K562 (cell line): ENCODE data around the gene PBX4. TPM values are rescaled to one million over a fixed set of nuclear protein-coding genes. Genes with fewer than 3 reads are reported as not detected.

ENCODE experiments used
- ATAC-seq: fragments of 200-7000 bp; cut with Tn5 transposase; 3 replicates; pipeline ENCODE4 v1.9.1; 2020; ENCODE audit warnings: moderate library complexity
- BruUV-seq: library from RNA; stranded (reverse); fragments of 400-500 nt; replicated peaks from 2 replicates; lab custom pipeline; 2021; lab: Mats Ljungman, UMichigan
- CTCF ChIA-PET: fragments of 300-600 bp; formaldehyde crosslinking; extraction: SDS; loops from one replicate; lab custom pipeline; 2021; ENCODE audit warnings: low intra/inter-chr PET ratio; lab: Yijun Ruan, JAX
- POLR2A ChIA-PET: fragments of 300-600, 350-650 bp; sonication (Branson Sonifier 250); formaldehyde crosslinking; extraction: SDS; loops from one replicate; lab custom pipeline; 2021; ENCODE audit warnings: antibody characterized with exemption, inconsistent platforms; lab: Yijun Ruan, JAX
- DNase-seq, 4 experiments: peaks; one replicate each; pipeline versions ENCODE4 v3.0.0 to v3.0.0-alpha.2; 2011 to 2018; ENCODE audit warnings: low spot score in 3 of 4, mixed read lengths in 3 of 4; ENCODE audit errors: extremely low read depth in 1 of 4
- FAIRE-seq: peaks from 2 replicates; lab custom pipeline; 2011; peaks lifted over from hg19 to GRCh38; lab: Jason Lieb, UNC
- H2AFZ ChIP-seq: 2 replicates; pipeline ENCODE4 v1.6.0; 2011; ENCODE audit warnings: low read depth, low read length, control low read depth, inconsistent platforms
- H3K27ac ChIP-seq: fragments of 200-600 bp; 3 replicates; pipeline ENCODE4 v1.8.0; 2011; ENCODE audit warnings: low read depth, mild to moderate bottlenecking, control low read depth, inconsistent platforms, low read length, moderate library complexity, mixed read lengths; ENCODE audit errors: extremely low read depth
- H3K27me3 ChIP-seq, 2 experiments: fragments of 300-600 bp in 1 of 2; 2 replicates in 1 of 2; 3 replicates in 1 of 2; pipeline versions ENCODE4 v1.6.0 to v1.8.0; 2011; ENCODE audit warnings: inconsistent platforms in 2 of 2, low read length in 2 of 2, mild to moderate bottlenecking in 1 of 2, mixed read lengths in 1 of 2, moderate library complexity in 1 of 2; ENCODE audit not compliant: control insufficient read depth in 2 of 2, insufficient read depth in 2 of 2
- H3K36me3 ChIP-seq: fragments of 300-600 bp; 3 replicates; pipeline ENCODE4 v1.8.0; 2011; ENCODE audit warnings: mild to moderate bottlenecking, low read length, inconsistent platforms; ENCODE audit not compliant: control insufficient read depth, insufficient read depth
- H3K4me1 ChIP-seq, 2 experiments: fragments of 200-600 bp in 1 of 2; replicated peaks in 1 of 2; 2 replicates in 1 of 2; 3 replicates in 1 of 2; pipeline versions ENCODE4 v1.5.1 to v1.8.0; 2011; ENCODE audit warnings: inconsistent platforms in 2 of 2, low read length in 2 of 2, mild to moderate bottlenecking in 1 of 2, mixed read lengths in 1 of 2, moderate library complexity in 1 of 2; ENCODE audit not compliant: control insufficient read depth in 2 of 2, insufficient read depth in 2 of 2
- H3K4me2 ChIP-seq: 2 replicates; pipeline ENCODE4 v1.6.1; 2011; ENCODE audit warnings: low read length, control low read depth, inconsistent platforms, mixed read lengths; ENCODE audit not compliant: insufficient read depth
- H3K4me3 ChIP-seq: fragments of 200-600 bp; sonication (generic), shearing (Covaris generic); 2 replicates; pipeline ENCODE4 v1.5.1; 2016; ENCODE audit warnings: control low read depth, inconsistent platforms
- H3K79me2 ChIP-seq: fragments of 200-600 bp; 3 replicates; pipeline ENCODE4 v1.8.0; 2011; ENCODE audit warnings: low read length, inconsistent platforms; ENCODE audit not compliant: control insufficient read depth, insufficient read depth
- H3K9ac ChIP-seq, 2 experiments: 2 replicates each; pipeline versions ENCODE4 v1.6.0 to v1.6.1; 2011; ENCODE audit warnings: low read depth in 2 of 2, low read length in 2 of 2, control low read depth in 1 of 2, inconsistent platforms in 1 of 2, mild to moderate bottlenecking in 1 of 2, mixed read lengths in 1 of 2; ENCODE audit not compliant: insufficient read depth in 1 of 2
- H3K9me1 ChIP-seq: one replicate; pipeline ENCODE4 v1.6.0; 2011; ENCODE audit warnings: inconsistent platforms, mild to moderate bottlenecking, low read length, moderate library complexity; ENCODE audit not compliant: control insufficient read depth, insufficient read depth
- H3K9me3 ChIP-seq: replicated peaks from 2 replicates; pipeline ENCODE4 v1.5.1; 2011; ENCODE audit warnings: low read depth, low read length, inconsistent platforms; ENCODE audit not compliant: control insufficient read depth, insufficient read depth
- H4K20me1 ChIP-seq: replicated peaks from 2 replicates; pipeline ENCODE4 v1.6.1; 2011; ENCODE audit warnings: low read length, inconsistent platforms, mixed read lengths; ENCODE audit not compliant: control insufficient read depth, insufficient read depth
- CHD7 ChIP-seq: fragments of 200-600 bp; sonication (generic); IDR thresholded peaks from one replicate; pipeline ENCODE4 v1.6.1; 2012; ENCODE audit warnings: mild to moderate bottlenecking, low read depth, low read length, inconsistent platforms
- KLF1 ChIP-seq: fragments of 450-650 bp; IDR thresholded peaks from 2 replicates; pipeline ENCODE4 v1.6.1; 2016; ENCODE audit warnings: missing genetic modification characterization, missing compliant biosample characterization
- POLR2G ChIP-seq: fragments of 200-400 bp; formaldehyde crosslinking; IDR thresholded peaks from 2 replicates; pipeline ENCODE4 v1.6.1; 2017; ENCODE audit warnings: low read depth, mild to moderate bottlenecking, antibody characterized with exemption, low read length, moderate library complexity
- RBFOX2 ChIP-seq: fragments of 200-400 bp; formaldehyde crosslinking; IDR thresholded peaks from 2 replicates; pipeline ENCODE4 v1.6.1; 2017; ENCODE audit warnings: low read depth, mild to moderate bottlenecking, low read length, moderate library complexity
- RBM17 ChIP-seq: fragments of 200-400 bp; formaldehyde crosslinking; IDR thresholded peaks from 2 replicates; pipeline ENCODE4 v1.6.1; 2017; ENCODE audit warnings: low read depth, mild to moderate bottlenecking, low read length, borderline replicate concordance
- ZKSCAN8 ChIP-seq: fragments of 200-800 bp; sonication (Bioruptor generic); IDR thresholded peaks from 2 replicates; pipeline ENCODE4 v1.6.1; 2016; ENCODE audit warnings: missing genetic modification characterization, missing compliant biosample characterization
- ZNF445 ChIP-seq: fragments of 250-450 bp; sonication (Bioruptor Pico); IDR thresholded peaks from 2 replicates; pipeline ENCODE4 v1.4.0; 2020; ENCODE audit warnings: low read depth, mild to moderate bottlenecking, moderate library complexity
- WGBS: fragments of 100-300 bp; shearing (Covaris generic); methylation state at CpG from one replicate; pipeline ENCODE4 v1.1.6; 2016; ENCODE audit warnings: low coverage, mixed read lengths; ENCODE audit not compliant: insufficient coverage; ENCODE audit errors: missing lambda C conversion rate; 5-methylcytosine and 5-hydroxymethylcytosine counted together
- in situ Hi-C: fragments of 300-500 bp; cut with MboI; formaldehyde crosslinking; loops from 4 replicates; pipeline ENCODE4 v1.15.0; 2018; ENCODE audit warnings: inconsistent platforms, mixed read lengths
- intact Hi-C: fragments of 100-400 bp; cut with micrococcal nuclease; formaldehyde crosslinking; loops from 2 replicates; pipeline ENCODE4 v1.14.2; 2022
- polyA plus RNA-seq, 8 experiments: library from polyadenylated mRNA; depleted of rRNA in 4 of 8; stranded (reverse) in 5 of 8; unstranded in 3 of 8; fragments of >200 nt; fragmentation: Nextera tagmentation in 2 of 8; fragmentation: Illumina TruSeq in 1 of 8; extraction: Ambion mirVana in 2 of 8; extraction: Trizol in 1 of 8; gene quantifications; 2 replicates each; pipeline versions ENCODE4 v1.2.1 to v1.2.3, GENCODE V29; 2011 to 2014; ENCODE audit warnings: inconsistent platforms in 1 of 8, missing spikeins in 1 of 8
- total RNA-seq, 7 experiments: library from RNA; depleted of rRNA in 6 of 7; stranded (reverse); fragments of >200 nt in 6 of 7; fragmentation: Illumina TruSeq in 2 of 7; extraction: Trizol in 2 of 7; gene quantifications; 2 replicates each; pipeline versions ENCODE4 v1.2.1 to v1.2.3, GENCODE V29; 2011 to 2021; ENCODE audit warnings: low replicate concordance in 1 of 7

PBX4 gene
- total and polyA plus RNA-seq, 9 of the 15 experiments (the other 6 are each of a cell fraction or from before 2014, with no cell fraction given): 0.11 to 3.8 (median 1.6) TPM; not detected in 1

- intact Hi-C loops: loop anchor here (10.0 kb wide), 1 partner anchor 74 kb away; the partner anchor contains the start of gene ZNF14
- TF ChIP-seq ZKSCAN8 (CRISPR knock-in tag) (no peak), RBM17 (no peak), POLR2G (peak; percentile 43; the same call in 1 of the 2 replicates), RBFOX2 (0 out of 2 replicates have a peak, but pooled peaks have one; percentile 12), KLF1 (tag) (no peak), CHD7 (no peak), ZNF445 (CRISPR knock-in tag) (no peak)
- no peak for DNase-seq
- Histone ChIP-seq H3K9ac (peak overlapping the region in 1 of 2 experiments; percentile 95; a peak in 2 of 4 replicates), H3K4me3 (no peak overlapping the region), H3K4me2 (peak overlapping the region; percentile 99; the same call in 1 of the 2 replicates), H3K9me3 (no peaks in the 10 kb centered on the region; the same call in 1 of the 2 replicates), H2AFZ (no peak overlapping the region), H3K79me2 (peaks cover 36% of the 10 kb centered on the region), H3K36me3 (peaks cover 52% of the 10 kb centered on the region), H3K27me3 (no peaks in the 10 kb centered on the region), H3K4me1 (peaks cover 10 to 36% of the 10 kb centered on the region in 2 experiments; a peak in 4 of 5 replicates), H3K9me1 (no peaks in the 10 kb centered on the region), H3K27ac (no peak overlapping the region), H4K20me1 (peaks cover 9% of the 10 kb centered on the region; the same call in 1 of the 2 replicates)
- POLR2A ChIA-PET: interaction anchor here (0.8 to 5.0 kb wide), 4 partner anchors 10 to 239 kb away, joined by 3 to 40 read pairs (median 5); partner anchors contain the start of gene ZNF93
- no peak for FAIRE-seq
- in situ Hi-C loops: no loop called here
- no peak for ATAC-seq
- CTCF ChIA-PET: no interaction called here
- no TSS peak for BruUV-seq
- WGBS: 90% methylated on average over 10 of the region's 10 CpGs
These were observed 42.7 kb upstream of the PBX4 start for GRCh38 chr19:19661141-19661674.
